RWPE2 (cell line): Measurements from ENCODE around the gene KRT6B.

ENCODE experiments used
- ATAC-seq: fragments of 200-7000 bp; cut with Tn5 transposase; 3 replicates; pipeline ENCODE4 v1.9.1; 2021; ENCODE audit warnings: low read depth
- DNase-seq: peaks from one replicate; pipeline ENCODE4 v3.0.0-alpha.2; 2020; ENCODE audit warnings: low spot score
- H3K27ac ChIP-seq: fragments of 450-650 bp; 2 replicates; pipeline ENCODE4 v1.5.1; 2017; ENCODE audit warnings: mild to moderate bottlenecking; ENCODE audit not compliant: poor library complexity, severe bottlenecking
- H3K27me3 ChIP-seq: fragments of 250-450 bp; sonication (Bioruptor Pico); 2 replicates; pipeline ENCODE4 v1.5.1; 2021; ENCODE audit warnings: mild to moderate bottlenecking, moderate library complexity; ENCODE audit not compliant: insufficient read depth, poor library complexity, severe bottlenecking
- H3K36me3 ChIP-seq: fragments of 250-450 bp; sonication (Bioruptor Pico); 2 replicates; pipeline ENCODE4 v1.5.1; 2020; ENCODE audit warnings: low read depth, mild to moderate bottlenecking, moderate library complexity
- H3K4me1 ChIP-seq: fragments of 250-450 bp; sonication (Bioruptor Pico); 2 replicates; pipeline ENCODE4 v1.5.1; 2021; ENCODE audit warnings: mild to moderate bottlenecking, moderate library complexity; ENCODE audit not compliant: insufficient read depth, poor library complexity, severe bottlenecking
- H3K4me3 ChIP-seq: fragments of 250-450 bp; sonication (Bioruptor Pico); 2 replicates; pipeline ENCODE4 v1.5.1; 2021; ENCODE audit warnings: mild to moderate bottlenecking, moderate library complexity; ENCODE audit not compliant: severe bottlenecking
- H3K9me3 ChIP-seq: fragments of 250-450 bp; sonication (Bioruptor Pico); 2 replicates; pipeline ENCODE4 v1.5.1; 2021; ENCODE audit warnings: mild to moderate bottlenecking, moderate library complexity; ENCODE audit not compliant: severe bottlenecking
- TF ChIP-seq, protein P1 (sequence below): fragments of 450-650 bp; IDR thresholded peaks from one replicate; pipeline ENCODE4 v1.5.1; 2017; ENCODE audit warnings: mild to moderate bottlenecking, moderate library complexity; ENCODE audit not compliant: poor library complexity, severe bottlenecking

KRT6B gene

GRCh38 chr12:52440821-52441319 lies 11.1 kb downstream of the KRT6B start:
- TF ChIP-seq, protein P1, sequence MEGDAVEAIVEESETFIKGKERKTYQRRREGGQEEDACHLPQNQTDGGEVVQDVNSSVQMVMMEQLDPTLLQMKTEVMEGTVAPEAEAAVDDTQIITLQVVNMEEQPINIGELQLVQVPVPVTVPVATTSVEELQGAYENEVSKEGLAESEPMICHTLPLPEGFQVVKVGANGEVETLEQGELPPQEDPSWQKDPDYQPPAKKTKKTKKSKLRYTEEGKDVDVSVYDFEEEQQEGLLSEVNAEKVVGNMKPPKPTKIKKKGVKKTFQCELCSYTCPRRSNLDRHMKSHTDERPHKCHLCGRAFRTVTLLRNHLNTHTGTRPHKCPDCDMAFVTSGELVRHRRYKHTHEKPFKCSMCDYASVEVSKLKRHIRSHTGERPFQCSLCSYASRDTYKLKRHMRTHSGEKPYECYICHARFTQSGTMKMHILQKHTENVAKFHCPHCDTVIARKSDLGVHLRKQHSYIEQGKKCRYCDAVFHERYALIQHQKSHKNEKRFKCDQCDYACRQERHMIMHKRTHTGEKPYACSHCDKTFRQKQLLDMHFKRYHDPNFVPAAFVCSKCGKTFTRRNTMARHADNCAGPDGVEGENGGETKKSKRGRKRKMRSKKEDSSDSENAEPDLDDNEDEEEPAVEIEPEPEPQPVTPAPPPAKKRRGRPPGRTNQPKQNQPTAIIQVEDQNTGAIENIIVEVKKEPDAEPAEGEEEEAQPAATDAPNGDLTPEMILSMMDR = no peak
- peak overlapping the region; percentile 99 for H3K27ac ChIP-seq
- peak; percentile 14 for ATAC-seq
- peaks cover 63% of the 10 kb centered on the region for H3K4me1 ChIP-seq
- H3K27me3 ChIP-seq = no peaks in the 10 kb centered on the region
- H3K36me3 ChIP-seq = no peaks in the 10 kb centered on the region
- no peaks in the 10 kb centered on the region for H3K9me3 ChIP-seq
- DNase-seq = no peak
- H3K4me3 ChIP-seq = no peak overlapping the region

GRCh38 chr12:52439845-52440244 lies 12.1 kb downstream of the KRT6B start:
- ATAC-seq = no peak
- H3K4me1 ChIP-seq = peaks cover 74% of the 10 kb centered on the region
- TF ChIP-seq, protein P1 = no peak
- H3K36me3 ChIP-seq = no peaks in the 10 kb centered on the region
- no peaks in the 10 kb centered on the region for H3K9me3 ChIP-seq
- DNase-seq = no peak
- peak overlapping the region; percentile 99 for H3K27ac ChIP-seq
- no peaks in the 10 kb centered on the region for H3K27me3 ChIP-seq
- H3K4me3 ChIP-seq = no peak overlapping the region

DNA sequence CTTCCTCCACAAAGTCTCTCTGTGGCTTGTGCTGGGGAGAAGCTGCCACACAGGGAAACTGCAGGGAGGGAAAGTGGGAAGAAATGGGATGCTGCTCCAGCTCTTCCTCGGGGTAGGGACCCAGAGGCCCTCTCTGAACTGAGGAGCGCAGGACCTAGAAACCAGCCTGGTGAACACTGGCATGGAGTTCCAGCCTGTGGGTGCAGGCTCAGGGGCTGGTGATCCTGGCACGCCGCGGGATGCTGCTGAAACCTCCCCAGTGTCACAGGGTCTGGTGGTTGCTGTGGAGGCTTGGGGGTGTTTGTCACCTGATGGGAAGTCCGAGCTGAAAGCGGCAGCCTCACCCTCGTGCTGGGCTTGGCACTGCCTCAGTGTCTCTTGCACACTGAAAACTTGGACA lies 12.5 kb downstream of the KRT6B start:
- TF ChIP-seq, protein P1 = no peak
- no peak for ATAC-seq
- no peaks in the 10 kb centered on the region for H3K27me3 ChIP-seq

DNA sequence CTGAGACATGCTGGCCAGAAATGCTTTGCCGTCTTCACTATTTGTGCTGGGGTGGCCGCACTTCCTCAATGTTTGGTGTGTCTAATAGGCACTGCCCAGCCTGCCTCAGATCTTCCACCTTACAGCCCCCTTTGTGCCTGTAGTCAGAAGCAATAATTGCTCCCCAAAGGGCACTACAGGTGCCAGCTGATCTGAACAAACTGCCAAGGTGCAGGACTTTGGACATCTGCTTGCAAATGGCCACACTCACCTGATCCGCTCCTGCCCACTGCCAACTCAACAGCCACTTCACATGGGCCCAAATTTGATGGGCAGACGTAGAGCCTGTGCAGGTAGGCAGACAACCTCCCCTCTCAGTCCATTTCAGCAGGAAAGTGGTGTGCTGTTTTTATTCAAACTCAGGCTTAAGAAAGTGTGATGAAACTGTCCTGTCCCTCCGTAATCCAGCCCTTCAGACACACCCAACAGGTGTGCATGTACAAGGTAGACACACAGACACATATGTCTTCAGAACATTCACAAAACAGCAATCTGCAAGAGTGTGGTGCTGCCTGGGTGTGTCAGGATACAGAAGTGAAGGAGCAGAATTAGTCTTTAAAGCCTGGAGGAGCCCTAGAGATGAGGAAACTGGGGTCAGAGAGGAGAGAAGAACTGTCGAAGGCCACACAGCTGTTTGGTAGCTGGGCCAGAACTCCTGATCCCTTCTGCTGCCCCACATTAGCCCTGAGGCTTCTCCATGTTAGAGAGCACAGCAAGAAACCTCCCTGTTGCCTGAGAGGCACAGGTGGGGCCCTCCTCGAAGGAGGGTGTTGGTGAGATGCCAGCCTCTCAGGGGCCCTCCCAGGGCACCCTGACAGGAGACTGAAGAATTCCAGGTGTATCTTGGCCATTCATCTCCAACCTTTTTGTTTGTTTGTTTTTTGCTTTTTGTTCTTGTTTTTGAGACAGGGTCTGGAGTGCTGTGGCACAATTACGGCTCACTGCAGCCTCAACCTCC lies 13.3 kb downstream of the KRT6B start:
- Histone ChIP-seq H3K4me3 (no peak overlapping the region), H3K9me3 (no peaks in the 10 kb centered on the region), H3K27ac (peak overlapping the region; percentile 99), H3K36me3 (no peaks in the 10 kb centered on the region), H3K27me3 (no peaks in the 10 kb centered on the region), H3K4me1 (peaks cover 77% of the 10 kb centered on the region)
- ATAC-seq (no peak), DNase-seq (no peak)
- TF ChIP-seq, protein P1 = no peak

More for the DNA sequence above, 12.5 kb downstream of the KRT6B start:
- no peak for DNase-seq
- peaks cover 78% of the 10 kb centered on the region for H3K4me1 ChIP-seq
- H3K4me3 ChIP-seq = no peak overlapping the region
- H3K36me3 ChIP-seq = no peaks in the 10 kb centered on the region
- no peaks in the 10 kb centered on the region for H3K9me3 ChIP-seq
- H3K27ac ChIP-seq = peak overlapping the region; percentile 99
